ENCODE measurements around the gene TMEM163. TPM values are rescaled to one million over a fixed set of nuclear protein-coding genes. Genes with fewer than 3 reads are reported as not detected.

Gene TMEM163
- total RNA-seq, 1 experiment from 2014 or later: 0.12 TPM

DNA sequence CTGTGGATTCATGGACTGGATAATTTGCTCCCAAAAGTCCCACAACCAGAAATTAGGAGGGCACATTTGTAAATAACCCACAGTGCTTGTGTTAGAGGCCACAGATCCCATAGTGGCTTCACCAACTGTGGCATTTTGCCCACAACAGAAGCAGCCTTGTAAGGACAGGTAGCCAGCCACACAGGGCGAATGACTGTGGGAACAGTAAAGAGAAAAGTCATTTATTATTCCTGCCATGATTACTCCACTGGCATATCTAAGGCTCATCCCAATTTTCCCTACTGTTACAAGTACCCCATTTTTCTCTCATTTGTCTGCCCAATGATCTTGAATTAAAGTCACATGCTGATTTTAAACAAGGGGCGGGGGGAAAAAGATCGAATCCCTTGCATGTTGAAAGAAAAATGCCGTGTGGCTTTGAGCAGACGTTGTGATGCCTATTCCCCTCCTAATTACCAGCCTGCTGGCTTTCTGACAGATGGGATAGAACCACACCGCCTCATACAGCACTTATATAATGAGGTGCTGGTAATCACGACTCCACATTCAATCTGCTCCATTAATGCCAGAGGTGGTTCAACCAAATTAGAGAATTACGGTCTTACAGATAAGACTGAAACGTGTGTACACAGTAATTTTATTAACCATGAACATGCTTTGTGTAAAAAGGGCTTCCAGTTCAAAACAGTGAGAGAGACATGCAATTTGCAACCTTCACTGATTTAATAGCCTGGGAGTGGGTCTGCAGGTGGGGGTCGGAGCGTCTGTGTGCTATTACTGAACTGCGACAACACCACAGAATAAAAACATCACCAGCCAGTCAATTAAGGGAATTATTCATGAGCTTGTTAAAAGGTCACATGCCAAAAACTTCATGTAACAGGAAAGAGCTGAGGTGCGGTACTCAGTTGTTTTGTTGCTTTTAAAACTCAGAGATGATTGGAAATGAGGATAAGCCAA, 196.0 kb downstream of the TMEM163 start:
- Histone ChIP-seq H3K27me3 (ENCODE audit: insufficient read depth, low read length) (peaks cover 51% of the 10 kb centered on the region), H3K4me2 (ENCODE audit: low read length) (no peak overlapping the region), H3K9ac (ENCODE audit: low read length) (no peak overlapping the region), H3K9me3 (ENCODE audit: control insufficient read depth in 1 of 2, insufficient read depth in 1 of 2, low read depth in 1 of 2, low read length in 2 of 2) (no peaks in the 10 kb centered on the region), H3K4me1 (ENCODE audit: control insufficient read depth in 1 of 2, insufficient read depth in 2 of 2, low read length in 2 of 2) (no peaks in the 10 kb centered on the region), H3K79me2 (ENCODE audit: insufficient read depth, low read length) (no peaks in the 10 kb centered on the region), H4K20me1 (ENCODE audit: insufficient read depth) (no peaks in the 10 kb centered on the region), H3K36me3 (ENCODE audit: control insufficient read depth in 1 of 2, insufficient read depth in 2 of 2, low read length in 2 of 2) (no peaks in the 10 kb centered on the region), H2AFZ (ENCODE audit: low read depth, low read length, poor library complexity, severe bottlenecking) (no peak overlapping the region), H3K9me2 (ENCODE audit: insufficient read depth) (no peaks in the 10 kb centered on the region), H3K27ac (ENCODE audit: low read depth, low read length) (no peak overlapping the region), H3K4me3 (replicated peaks in 1 of 2; ENCODE audit: low read depth in 1 of 2, low read length in 2 of 2) (no peak overlapping the region)
- no TSS peak for BruUV-seq (replicated peaks)
- intact Hi-C loops (cut with micrococcal nuclease): no loop called here
- RAD21 ChIA-PET (ENCODE audit: low non-redundant PET in 1 of 2, low total read pairs in 2 of 2, uncharacterized antibody in 2 of 2, unreplicated experiment in 2 of 2): no interaction called here
- POLR2A ChIA-PET: no interaction called here
- CTCF ChIA-PET: no interaction called here
- ATAC-seq: no peak
- TF ChIP-seq, protein P1, sequence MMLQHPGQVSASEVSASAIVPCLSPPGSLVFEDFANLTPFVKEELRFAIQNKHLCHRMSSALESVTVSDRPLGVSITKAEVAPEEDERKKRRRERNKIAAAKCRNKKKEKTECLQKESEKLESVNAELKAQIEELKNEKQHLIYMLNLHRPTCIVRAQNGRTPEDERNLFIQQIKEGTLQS (IDR thresholded peaks at IDR 0.05): no peak
- TF ChIP-seq YY1 (IDR thresholded peaks at IDR 0.05; ENCODE audit: extremely low read depth, insufficient replicate concordance, low read depth, low read length): no peak
- DNase-seq (ENCODE audit: low read depth, low spot score): no peak

- Histone ChIP-seq H2AFZ (ENCODE audit: low read depth, low read length, poor library complexity, severe bottlenecking) (no peak overlapping the region), H3K9me2 (ENCODE audit: insufficient read depth) (no peaks in the 10 kb centered on the region), H3K36me3 (ENCODE audit: control insufficient read depth in 1 of 2, insufficient read depth in 2 of 2, low read length in 2 of 2) (no peaks in the 10 kb centered on the region), H3K27me3 (ENCODE audit: insufficient read depth, low read length) (peaks cover 30% of the 10 kb centered on the region), H3K4me1 (ENCODE audit: control insufficient read depth in 1 of 2, insufficient read depth in 2 of 2, low read length in 2 of 2) (no peaks in the 10 kb centered on the region), H3K27ac (ENCODE audit: low read depth, low read length) (no peak overlapping the region), H3K9ac (ENCODE audit: low read length) (no peak overlapping the region), H4K20me1 (ENCODE audit: insufficient read depth) (no peaks in the 10 kb centered on the region), H3K9me3 (ENCODE audit: control insufficient read depth in 1 of 2, insufficient read depth in 1 of 2, low read depth in 1 of 2, low read length in 2 of 2) (no peaks in the 10 kb centered on the region), H3K79me2 (ENCODE audit: insufficient read depth, low read length) (no peaks in the 10 kb centered on the region), H3K4me3 (replicated peaks in 1 of 2; ENCODE audit: low read depth in 1 of 2, low read length in 2 of 2) (no peak overlapping the region), H3K4me2 (ENCODE audit: low read length) (no peak overlapping the region)
- TF ChIP-seq ELF1 (IDR thresholded peaks at IDR 0.05; ENCODE audit: borderline replicate concordance, low read depth) (no peak), FOSL1 (IDR thresholded peaks at IDR 0.05; ENCODE audit: low read depth) (no peak), SRF (IDR thresholded peaks at IDR 0.05; ENCODE audit: low read depth) (no peak)
- ChIA-PET RAD21 (ENCODE audit: low non-redundant PET in 1 of 2, low total read pairs in 2 of 2, uncharacterized antibody in 2 of 2, unreplicated experiment in 2 of 2) (no interaction called here), POLR2A (no interaction called here), CTCF (no interaction called here)
- BruUV-seq (replicated peaks): no TSS peak
- intact Hi-C loops (cut with micrococcal nuclease): no loop called here
- ATAC-seq: no peak
- DNase-seq (ENCODE audit: low read depth, low spot score): no peak
Observed at GRCh38 chr2:134518101-134518500, 200.7 kb downstream of the TMEM163 start.

Data from HCT116 (cell line).